Measurements from ENCODE around the gene NR3C1.

- TF ChIP-seq TSHZ2 (CRISPR knock-in tag; IDR thresholded peaks at IDR 0.05) (no peak), ARNTL (CRISPR knock-in tag; IDR thresholded peaks at IDR 0.05; ENCODE audit: borderline replicate concordance, low read depth) (no peak), BACH2 (CRISPR knock-in tag; IDR thresholded peaks at IDR 0.05; ENCODE audit: borderline replicate concordance) (no peak), ZFP30 (CRISPR knock-in tag; IDR thresholded peaks at IDR 0.05) (no peak), GLIS3 (CRISPR knock-in tag; IDR thresholded peaks at IDR 0.05) (no peak), RARB (CRISPR knock-in tag; IDR thresholded peaks at IDR 0.05) (no peak), CSDC2 (CRISPR knock-in tag; IDR thresholded peaks at IDR 0.05) (no peak), ESRRG (CRISPR knock-in tag; IDR thresholded peaks at IDR 0.05) (no peak), ZFP3 (CRISPR knock-in tag; IDR thresholded peaks at IDR 0.05) (no peak)
- TF ChIP-seq, protein P1, sequence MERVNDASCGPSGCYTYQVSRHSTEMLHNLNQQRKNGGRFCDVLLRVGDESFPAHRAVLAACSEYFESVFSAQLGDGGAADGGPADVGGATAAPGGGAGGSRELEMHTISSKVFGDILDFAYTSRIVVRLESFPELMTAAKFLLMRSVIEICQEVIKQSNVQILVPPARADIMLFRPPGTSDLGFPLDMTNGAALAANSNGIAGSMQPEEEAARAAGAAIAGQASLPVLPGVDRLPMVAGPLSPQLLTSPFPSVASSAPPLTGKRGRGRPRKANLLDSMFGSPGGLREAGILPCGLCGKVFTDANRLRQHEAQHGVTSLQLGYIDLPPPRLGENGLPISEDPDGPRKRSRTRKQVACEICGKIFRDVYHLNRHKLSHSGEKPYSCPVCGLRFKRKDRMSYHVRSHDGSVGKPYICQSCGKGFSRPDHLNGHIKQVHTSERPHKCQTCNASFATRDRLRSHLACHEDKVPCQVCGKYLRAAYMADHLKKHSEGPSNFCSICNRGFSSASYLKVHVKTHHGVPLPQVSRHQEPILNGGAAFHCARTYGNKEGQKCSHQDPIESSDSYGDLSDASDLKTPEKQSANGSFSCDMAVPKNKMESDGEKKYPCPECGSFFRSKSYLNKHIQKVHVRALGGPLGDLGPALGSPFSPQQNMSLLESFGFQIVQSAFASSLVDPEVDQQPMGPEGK (CRISPR knock-in tag; IDR thresholded peaks at IDR 0.05; ENCODE audit: borderline replicate concordance), result no peak
- TF ChIP-seq, protein P2, sequence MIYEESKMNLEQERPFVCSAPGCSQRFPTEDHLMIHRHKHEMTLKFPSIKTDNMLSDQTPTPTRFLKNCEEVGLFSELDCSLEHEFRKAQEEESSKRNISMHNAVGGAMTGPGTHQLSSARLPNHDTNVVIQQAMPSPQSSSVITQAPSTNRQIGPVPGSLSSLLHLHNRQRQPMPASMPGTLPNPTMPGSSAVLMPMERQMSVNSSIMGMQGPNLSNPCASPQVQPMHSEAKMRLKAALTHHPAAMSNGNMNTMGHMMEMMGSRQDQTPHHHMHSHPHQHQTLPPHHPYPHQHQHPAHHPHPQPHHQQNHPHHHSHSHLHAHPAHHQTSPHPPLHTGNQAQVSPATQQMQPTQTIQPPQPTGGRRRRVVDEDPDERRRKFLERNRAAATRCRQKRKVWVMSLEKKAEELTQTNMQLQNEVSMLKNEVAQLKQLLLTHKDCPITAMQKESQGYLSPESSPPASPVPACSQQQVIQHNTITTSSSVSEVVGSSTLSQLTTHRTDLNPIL (CRISPR knock-in tag; IDR thresholded peaks at IDR 0.05; ENCODE audit: low read depth), result no peak
Measured at GRCh38 chr5:143413958-143414669, 10.6 kb upstream of the NR3C1 start.

All from SK-N-SH treated with all-trans-retinoic acid at 6 μM for 48 hours (cell line).